DMS114 treated with DMSO at 0.1 percent for 48 hours (cell line): Measurements from ENCODE around the gene FBXW8.
"Not testable (repeated sequence)": the region's sequence is repeated elsewhere in the genome, so short reads cannot be mapped to it uniquely, and the experiment has no call there.

Source experiments
- DNase-seq: peaks from one replicate; lab custom pipeline; 2025; ENCODE audit not compliant: unreplicated experiment; lab: John Stamatoyannopoulos, UW

The FBXW8 gene

GRCh38 chr12:117050060-117050459 lies 139.3 kb downstream of the FBXW8 start:
- no peak for DNase-seq

GRCh38 chr12:117051380-117051779 lies 140.6 kb downstream of the FBXW8 start:
- no peak for DNase-seq

GRCh38 chr12:117052386-117053049 lies 141.8 kb downstream of the FBXW8 start:
- no peak for DNase-seq

GRCh38 chr12:117053050-117053400 lies 142.3 kb downstream of the FBXW8 start:
- no peak for DNase-seq

GRCh38 chr12:117053597-117054201 lies 142.9 kb downstream of the FBXW8 start:
- DNase-seq: no peak

- no peak for DNase-seq
Observed at GRCh38 chr12:117054279-117054678, 143.5 kb downstream of the FBXW8 start.

- DNase-seq: not testable (repeated sequence)
Observed at GRCh38 chr12:117057626-117058025, 146.9 kb downstream of the FBXW8 start.

GRCh38 chr12:117058442-117059072 lies 147.8 kb downstream of the FBXW8 start:
- DNase-seq: no peak

- DNase-seq: no peak
Observed at GRCh38 chr12:117059156-117059555, 148.4 kb downstream of the FBXW8 start.

- DNase-seq: no peak
Observed at GRCh38 chr12:117060246-117060928, 149.6 kb downstream of the FBXW8 start.

GRCh38 chr12:117060929-117061305 lies 150.2 kb downstream of the FBXW8 start:
- no peak for DNase-seq

GRCh38 chr12:117061555-117062079 lies 150.9 kb downstream of the FBXW8 start:
- no peak for DNase-seq

- no peak for DNase-seq
Observed at GRCh38 chr12:117063162-117063911, 152.6 kb downstream of the FBXW8 start.

GRCh38 chr12:117064049-117064448 lies 153.3 kb downstream of the FBXW8 start:
- DNase-seq: no peak

- DNase-seq: no peak
Observed at GRCh38 chr12:117064596-117064995, 153.8 kb downstream of the FBXW8 start.

- no peak for DNase-seq
Observed at GRCh38 chr12:117067016-117067415, 156.3 kb downstream of the FBXW8 start.

GRCh38 chr12:117067638-117068037 lies 156.9 kb downstream of the FBXW8 start:
- no peak for DNase-seq

GRCh38 chr12:117068492-117068891 lies 157.7 kb downstream of the FBXW8 start:
- DNase-seq: no peak

GRCh38 chr12:117069101-117069797 lies 158.5 kb downstream of the FBXW8 start:
- no peak for DNase-seq
